GM21526 (cell line): ENCODE results near the gene ID2.

Experiments used
- ATAC-seq: cut with Tn5 transposase; IDR thresholded peaks from one replicate; pipeline ENCODE4 v1.9.1; 2021; ENCODE audit warnings: moderate library complexity; ENCODE audit not compliant: unreplicated experiment, low FRiP score

Gene ID2

GRCh38 chr2:8681786-8682692 is at the start of gene ID2:
ID2 (plus strand) TSS chr2:8682056; CDS start chr2:8682166, 110 bp downstream.
- peak; percentile 65 for ATAC-seq

- ATAC-seq = no peak
These were observed 49.1 kb upstream of the ID2 start for GRCh38 chr2:8632755-8633154.

GRCh38 chr2:8633186-8633734 is 48.6 kb upstream of the ID2 start:
- no peak for ATAC-seq

- no peak for ATAC-seq
These were observed 48.0 kb upstream of the ID2 start for GRCh38 chr2:8633735-8634313.

- no peak for ATAC-seq
These were observed 47.2 kb upstream of the ID2 start for GRCh38 chr2:8634466-8635172.

GRCh38 chr2:8636041-8636491 is 45.8 kb upstream of the ID2 start:
- ATAC-seq = no peak

GRCh38 chr2:8636721-8637636 is 44.9 kb upstream of the ID2 start:
- no peak for ATAC-seq

GRCh38 chr2:8638327-8638726 is 43.5 kb upstream of the ID2 start:
- no peak for ATAC-seq

GRCh38 chr2:8639122-8639635 is 42.7 kb upstream of the ID2 start:
- no peak for ATAC-seq

- no peak for ATAC-seq
These were observed 41.4 kb upstream of the ID2 start for GRCh38 chr2:8640498-8640897.

GRCh38 chr2:8641301-8641965 is 40.4 kb upstream of the ID2 start:
- ATAC-seq = no peak

GRCh38 chr2:8642366-8643068 is 39.3 kb upstream of the ID2 start:
- ATAC-seq = no peak

GRCh38 chr2:8643250-8643995 is 38.4 kb upstream of the ID2 start:
- no peak for ATAC-seq

- no peak for ATAC-seq
These were observed 37.9 kb upstream of the ID2 start for GRCh38 chr2:8643996-8644356.

- no peak for ATAC-seq
These were observed 37.2 kb upstream of the ID2 start for GRCh38 chr2:8644605-8645175.

- no peak for ATAC-seq
These were observed 36.6 kb upstream of the ID2 start for GRCh38 chr2:8645176-8645831.
